H9 (cell line): Measurements from ENCODE around the gene PDE4C. TPM values are rescaled to one million over a fixed set of nuclear protein-coding genes. Genes with fewer than 3 reads are reported as not detected.

Source experiments
- DNase-seq: peaks from one replicate; pipeline ENCODE4 v3.0.0-alpha.2; 2017
- H2AFZ ChIP-seq: one replicate; pipeline ENCODE4 v1.6.1; 2013; ENCODE audit warnings: mild to moderate bottlenecking, low read length, control low read depth, moderate library complexity
- H2AK5ac ChIP-seq: 2 replicates; pipeline ENCODE4 v1.6.1; 2013; ENCODE audit warnings: low read length, control low read depth, mixed read lengths; ENCODE audit not compliant: insufficient read length
- H2BK120ac ChIP-seq: one replicate; pipeline ENCODE4 v1.6.1; 2013; ENCODE audit warnings: low read depth, mild to moderate bottlenecking, low read length, control low read depth, inconsistent platforms; ENCODE audit not compliant: poor library complexity, severe bottlenecking
- H2BK12ac ChIP-seq: 2 replicates; pipeline ENCODE4 v1.6.1; 2013; ENCODE audit warnings: low read length, control low read depth, mixed read lengths, low read depth; ENCODE audit not compliant: insufficient read length
- H2BK15ac ChIP-seq: 2 replicates; pipeline ENCODE4 v1.6.1; 2013; ENCODE audit warnings: low read depth, low read length, control low read depth
- H2BK20ac ChIP-seq: one replicate; pipeline ENCODE4 v1.6.1; 2013; ENCODE audit warnings: low read depth, mild to moderate bottlenecking, low read length, control low read depth, inconsistent platforms; ENCODE audit not compliant: poor library complexity, severe bottlenecking
- H2BK5ac ChIP-seq: 2 replicates; pipeline ENCODE4 v1.6.1; 2013; ENCODE audit warnings: low read length, control low read depth, mixed read lengths; ENCODE audit not compliant: insufficient read length
- H3K14ac ChIP-seq: 2 replicates; pipeline ENCODE4 v1.6.1; 2013; ENCODE audit warnings: low read length, control low read depth; ENCODE audit not compliant: insufficient read depth
- H3K18ac ChIP-seq: 2 replicates; pipeline ENCODE4 v1.6.1; 2013; ENCODE audit warnings: low read depth, mild to moderate bottlenecking, mixed read lengths, low read length, control low read depth; ENCODE audit not compliant: insufficient read length
- H3K23ac ChIP-seq: 2 replicates; pipeline ENCODE4 v1.6.1; 2013; ENCODE audit warnings: low read length, control low read depth, mixed read lengths, low read depth; ENCODE audit not compliant: insufficient read length
- H3K23me2 ChIP-seq: 2 replicates; pipeline ENCODE4 v1.6.1; 2013; ENCODE audit warnings: low read depth, mild to moderate bottlenecking, mixed read lengths, low read length, control low read depth; ENCODE audit not compliant: insufficient read length, poor library complexity, severe bottlenecking
- H3K27ac ChIP-seq: 2 replicates; pipeline ENCODE4 v1.5.1; 2013; ENCODE audit warnings: low read length, control low read depth, mixed read lengths, low read depth; ENCODE audit not compliant: insufficient read length
- H3K27me3 ChIP-seq: 2 replicates; pipeline ENCODE4 v1.6.1; 2013; ENCODE audit warnings: low read length, control low read depth, inconsistent platforms; ENCODE audit not compliant: insufficient read depth
- H3K4ac ChIP-seq: 2 replicates; pipeline ENCODE4 v1.6.1; 2013; ENCODE audit warnings: low read depth, mild to moderate bottlenecking, control low read depth, inconsistent platforms, low read length, moderate library complexity
- H3K4me1 ChIP-seq: 2 replicates; pipeline ENCODE4 v1.6.1; 2013; ENCODE audit warnings: low read length, control low read depth, inconsistent platforms; ENCODE audit not compliant: insufficient read depth
- H3K4me2 ChIP-seq: 2 replicates; pipeline ENCODE4 v1.6.1; 2013; ENCODE audit warnings: low read length, control low read depth, mixed read lengths; ENCODE audit not compliant: insufficient read length, insufficient read depth
- H3K56ac ChIP-seq: 2 replicates; pipeline ENCODE4 v1.6.1; 2013; ENCODE audit warnings: low read depth, mild to moderate bottlenecking, mixed read lengths, low read length, control low read depth; ENCODE audit not compliant: insufficient read length
- H3K79me1 ChIP-seq: 2 replicates; pipeline ENCODE4 v1.6.1; 2013; ENCODE audit warnings: low read depth, mild to moderate bottlenecking, moderate library complexity, low read length, control low read depth, inconsistent platforms; ENCODE audit not compliant: insufficient read depth, poor library complexity, severe bottlenecking
- H3K79me2 ChIP-seq: 2 replicates; pipeline ENCODE4 v1.6.1; 2013; ENCODE audit warnings: low read length, control low read depth, inconsistent platforms; ENCODE audit not compliant: insufficient read depth
- H3K9ac ChIP-seq: 2 replicates; pipeline ENCODE4 v1.6.1; 2013; ENCODE audit warnings: low read length, control low read depth, mixed read lengths; ENCODE audit not compliant: insufficient read length; ENCODE audit errors: extremely low read depth
- H3K9me3 ChIP-seq: one replicate; pipeline ENCODE4 v1.6.1; 2013; ENCODE audit warnings: low read depth, low read length, inconsistent platforms; ENCODE audit not compliant: control insufficient read depth
- H3T11ph ChIP-seq: one replicate; pipeline ENCODE4 v1.6.1; 2013; ENCODE audit warnings: mild to moderate bottlenecking, low read length, control low read depth, inconsistent platforms
- H4K20me1 ChIP-seq: one replicate; pipeline ENCODE4 v1.6.1; 2013; ENCODE audit not compliant: control insufficient read depth, insufficient read length, insufficient read depth
- H4K5ac ChIP-seq: 2 replicates; pipeline ENCODE4 v1.6.1; 2013; ENCODE audit warnings: low read depth, mild to moderate bottlenecking, mixed read lengths, low read length, control low read depth; ENCODE audit not compliant: insufficient read length
- H4K8ac ChIP-seq: replicated peaks from 2 replicates; pipeline ENCODE4 v1.6.1; 2013; ENCODE audit warnings: low read length, control low read depth, mixed read lengths, low read depth; ENCODE audit not compliant: insufficient read length
- H4K91ac ChIP-seq: 2 replicates; pipeline ENCODE4 v1.6.1; 2013; ENCODE audit warnings: low read depth, mild to moderate bottlenecking, moderate library complexity, mixed read lengths, low read length, control low read depth; ENCODE audit not compliant: insufficient read length
- H3K27ac Mint-ChIP-seq, 3 experiments: 2 replicates in 2 of 3; 3 replicates in 1 of 3; pipeline ENCODE4 v1.8.0; 2020 to 2021; ENCODE audit warnings: mixed read lengths in 3 of 3, mild to moderate bottlenecking in 1 of 3, moderate library complexity in 1 of 3
- H3K27me3 Mint-ChIP-seq: 2 replicates; pipeline ENCODE4 v1.8.0; 2021; ENCODE audit warnings: low read depth, mild to moderate bottlenecking, moderate library complexity, mixed read lengths
- H3K36me3 Mint-ChIP-seq, 3 experiments: 2 replicates in 2 of 3; 3 replicates in 1 of 3; pipeline ENCODE4 v1.8.0; 2020 to 2021; ENCODE audit warnings: low read depth in 3 of 3, mixed read lengths in 3 of 3; ENCODE audit not compliant: insufficient read depth in 1 of 3
- H3K4me1 Mint-ChIP-seq, 2 experiments: 2 replicates each; pipeline ENCODE4 v1.8.0; 2020; ENCODE audit warnings: mixed read lengths in 2 of 2
- H3K4me3 Mint-ChIP-seq, 2 experiments: 2 replicates in 1 of 2; 3 replicates in 1 of 2; pipeline ENCODE4 v1.8.0; 2020 to 2021; ENCODE audit warnings: mild to moderate bottlenecking in 2 of 2, mixed read lengths in 2 of 2, moderate library complexity in 1 of 2
- H3K9me3 Mint-ChIP-seq, 2 experiments: 2 replicates in 1 of 2; 3 replicates in 1 of 2; pipeline ENCODE4 v1.8.0; 2020; ENCODE audit warnings: mild to moderate bottlenecking in 2 of 2, mixed read lengths in 2 of 2, moderate library complexity in 1 of 2
- CTCF ChIP-seq: fragments of 200-600 bp; sonication (generic); conservative IDR thresholded peaks from 3 replicates; pipeline ENCODE4 v1.8.0; 2021; ENCODE audit warnings: antibody characterized with exemption, mild to moderate bottlenecking
- WGBS: extraction: QIAGEN DNeasy Blood & Tissue Kit; methylation state at CpG from one replicate; pipeline ENCODE4 v1.1.7; 2013; ENCODE audit warnings: missing lambda C conversion rate, low lambda C conversion rate, mixed read lengths; ENCODE audit not compliant: insufficient read length; ENCODE audit errors: extremely low coverage; 5-methylcytosine and 5-hydroxymethylcytosine counted together
- total RNA-seq: library from RNA; stranded (reverse); gene quantifications from 2 replicates; pipeline ENCODE4 v1.2.1, GENCODE V29; 2021

The PDE4C gene
- total RNA-seq, 1 experiment from 2014 or later = 1.8 TPM

DNA sequence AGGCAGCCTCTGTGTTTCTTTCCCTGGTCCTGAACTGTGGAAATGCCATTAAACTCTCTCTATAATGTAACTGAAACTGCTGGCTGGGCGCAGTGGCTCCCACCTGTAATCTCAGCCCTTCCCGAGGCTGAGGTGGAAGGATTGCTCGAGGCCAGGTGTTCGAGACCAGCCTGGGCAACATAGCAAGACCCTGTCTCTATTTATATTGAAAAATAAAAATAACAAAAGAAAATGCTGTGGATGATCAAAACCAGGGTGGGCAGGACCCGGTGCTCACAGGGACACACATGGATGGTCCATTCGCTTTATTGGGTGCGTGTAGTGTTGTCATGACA lies 29.8 kb downstream of the PDE4C start:
- Histone ChIP-seq H3K9me3 (no peaks in the 10 kb centered on the region), H3K4me1 (no peaks in the 10 kb centered on the region; the same call in 1 of the 2 replicates), H3K79me2 (peaks cover 2% of the 10 kb centered on the region; the same call in 1 of the 2 replicates), H4K8ac (no peak overlapping the region), H2BK120ac (no peak overlapping the region), H2AK5ac (no peak overlapping the region), H3K23ac (no peak overlapping the region), H3K23me2 (peaks cover 8% of the 10 kb centered on the region), H3K27ac (no peak overlapping the region), H3K9ac (no peak overlapping the region), H2BK5ac (no peak overlapping the region), H4K20me1 (no peaks in the 10 kb centered on the region), H3K14ac (no peak overlapping the region), H4K91ac (no peak overlapping the region), H3K56ac (no peak overlapping the region), H3K4me2 (no peak overlapping the region), H2AFZ (no peak overlapping the region), H2BK20ac (no peak overlapping the region), H3K18ac (no peak overlapping the region), H2BK15ac (no peak overlapping the region), H3K79me1 (peaks cover 6% of the 10 kb centered on the region), H3T11ph (no peak overlapping the region), H2BK12ac (no peak overlapping the region), H4K5ac (no peak overlapping the region), H3K27me3 (no peaks in the 10 kb centered on the region), H3K4ac (no peak overlapping the region)
- DNase-seq = no peak
- Mint-ChIP-seq H3K9me3 (no peaks in the 10 kb centered on the region; a peak in 1 of 5 replicates), H3K4me3 (no peak overlapping the region), H3K27ac (no peak overlapping the region), H3K36me3 (peaks cover 18 to 41% (median 41%) of the 10 kb centered on the region in 3 experiments), H3K4me1 (peaks cover 17 to 20% of the 10 kb centered on the region in 2 experiments), H3K27me3 (no peaks in the 10 kb centered on the region; the same call in 1 of the 2 replicates)
- TF ChIP-seq CTCF = no peak
- WGBS = no CpG with 5 or more reads among the region's 7 CpGs
